ENCODE measurements around the gene LTO1. TPM values are rescaled to one million over a fixed set of nuclear protein-coding genes. Genes with fewer than 3 reads are reported as not detected.

The LTO1 gene
- total RNA-seq, 1 experiment from 2014 or later = 27.5 TPM

GRCh38 chr11:69642913-69643632 is 32.1 kb downstream of the LTO1 start (continued):
- peak; percentile 83 for TF ChIP-seq E2F5 (CRISPR knock-in tag; IDR thresholded peaks at IDR 0.05)
- TF ChIP-seq EMX1 (CRISPR knock-in tag; IDR thresholded peaks at IDR 0.05) = no peak
- TF ChIP-seq AR (CRISPR knock-in tag; IDR thresholded peaks at IDR 0.05) = no peak
- no peak for TF ChIP-seq ZNF416 (CRISPR knock-in tag; IDR thresholded peaks at IDR 0.05)
- TF ChIP-seq ZBTB43 (CRISPR knock-in tag; IDR thresholded peaks at IDR 0.05) = 0 out of 2 replicates have a peak, but pooled peaks have one; percentile 36
- TF ChIP-seq IRF1 (CRISPR knock-in tag; IDR thresholded peaks at IDR 0.05) = no peak
- TF ChIP-seq AFF4 (CRISPR knock-in tag; IDR thresholded peaks at IDR 0.05; ENCODE audit: borderline replicate concordance) = no peak
- TF ChIP-seq NFYB (CRISPR knock-in tag; conservative IDR thresholded peaks at IDR 0.05; ENCODE audit: low read depth) = no peak
- TF ChIP-seq ZNF512 (CRISPR knock-in tag; IDR thresholded peaks at IDR 0.05; ENCODE audit: borderline replicate concordance) = no peak
- no peak for TF ChIP-seq RELA (CRISPR knock-in tag; IDR thresholded peaks at IDR 0.05; ENCODE audit: borderline replicate concordance)
- peak; percentile 54; the same call in 1 of the 2 replicates for TF ChIP-seq SP1 (CRISPR knock-in tag; conservative IDR thresholded peaks at IDR 0.05)
- no peak for TF ChIP-seq SMAD3 (CRISPR knock-in tag; IDR thresholded peaks at IDR 0.05; ENCODE audit: borderline replicate concordance)
- TF ChIP-seq TP53 (CRISPR knock-in tag; IDR thresholded peaks at IDR 0.05) = no peak
- no peak for TF ChIP-seq MYBL2 (CRISPR knock-in tag; IDR thresholded peaks at IDR 0.05)
- TF ChIP-seq ZNF671 (CRISPR knock-in tag; IDR thresholded peaks at IDR 0.05) = no peak
- TF ChIP-seq ZNF396 (CRISPR knock-in tag; IDR thresholded peaks at IDR 0.05; ENCODE audit: borderline replicate concordance) = no peak
- no peak for TF ChIP-seq TEAD4 (CRISPR knock-in tag; IDR thresholded peaks at IDR 0.05)
- TF ChIP-seq JAZF1 (CRISPR knock-in tag; IDR thresholded peaks at IDR 0.05) = no peak
- no peak for TF ChIP-seq ELF4 (CRISPR knock-in tag; IDR thresholded peaks at IDR 0.05; ENCODE audit: low read depth)
- no peak for TF ChIP-seq CBFB (CRISPR knock-in tag; IDR thresholded peaks at IDR 0.05; ENCODE audit: low read depth)
- no peak for TF ChIP-seq ZNF281 (CRISPR knock-in tag; IDR thresholded peaks at IDR 0.05)
- TF ChIP-seq SOX15 (CRISPR knock-in tag; IDR thresholded peaks at IDR 0.05) = no peak
- TF ChIP-seq FOXP1 (CRISPR knock-in tag; IDR thresholded peaks at IDR 0.05; ENCODE audit: borderline replicate concordance) = 0 out of 2 replicates have a peak, but pooled peaks have one; percentile 36
- TF ChIP-seq NR1H2 (CRISPR knock-in tag; IDR thresholded peaks at IDR 0.05) = no peak
